ENCODE measurements around the gene MEP1B.
"Not testable (repeated sequence)": the region's sequence is repeated elsewhere in the genome, so short reads cannot be mapped to it uniquely, and the experiment has no call there.

Gene MEP1B

GRCh38 chr18:32189790-32190189 is at the start of gene MEP1B:
Gene MEP1B (plus strand): TSS chr18:32190039. CDS start chr18:32190071, 32 bp downstream.
- Histone ChIP-seq H3K27me3 (ENCODE audit: control insufficient read depth in 1 of 2, insufficient read depth in 2 of 2, low read length in 2 of 2) (no peaks in the 10 kb centered on the region), H3K9me3 (ENCODE audit: control insufficient read depth in 2 of 2, low read length in 2 of 2) (peaks cover 0 to 4% of the 10 kb centered on the region in 2 donors), H3K27ac (ENCODE audit: low read length) (no peak within 1 kb of the TSS), H3K4me3 (ENCODE audit: low read length in 2 of 2) (no peak within 1 kb of the TSS), H3K36me3 (ENCODE audit: control insufficient read depth in 2 of 2, insufficient read depth in 2 of 2, low read length in 2 of 2) (no peaks in the 10 kb centered on the region), H3K4me1 (ENCODE audit: control insufficient read depth, insufficient read depth, low read length) (no peaks in the 10 kb centered on the region), H3K9ac (ENCODE audit: low read length in 2 of 2) (no peak within 1 kb of the TSS)

GRCh38 chr18:32148185-32148870 is 41.5 kb upstream of the MEP1B start:
- no peaks in the 10 kb centered on the region for H3K27me3 ChIP-seq (ENCODE audit: control insufficient read depth in 1 of 2, insufficient read depth in 2 of 2, low read length in 2 of 2)
- H3K36me3 ChIP-seq (ENCODE audit: control insufficient read depth in 2 of 2, insufficient read depth in 2 of 2, low read length in 2 of 2), result no peaks in the 10 kb centered on the region
- H3K4me1 ChIP-seq (ENCODE audit: control insufficient read depth, insufficient read depth, low read length), result no peaks in the 10 kb centered on the region
- no peak overlapping the region for H3K27ac ChIP-seq (ENCODE audit: low read length)
- no peak overlapping the region for H3K9ac ChIP-seq (ENCODE audit: low read length in 2 of 2)
- no peak overlapping the region for H3K4me3 ChIP-seq (ENCODE audit: low read length in 2 of 2)
- no peaks in the 10 kb centered on the region for H3K9me3 ChIP-seq (ENCODE audit: control insufficient read depth in 2 of 2, low read length in 2 of 2)

GRCh38 chr18:32152705-32153448 is 37.0 kb upstream of the MEP1B start:
- no peak overlapping the region for H3K27ac ChIP-seq (ENCODE audit: low read length)
- H3K4me1 ChIP-seq (ENCODE audit: control insufficient read depth, insufficient read depth, low read length), result no peaks in the 10 kb centered on the region
- peaks cover 0 to 3% of the 10 kb centered on the region in 2 donors for H3K27me3 ChIP-seq (ENCODE audit: control insufficient read depth in 1 of 2, insufficient read depth in 2 of 2, low read length in 2 of 2)
- H3K9ac ChIP-seq (ENCODE audit: low read length in 2 of 2), result no peak overlapping the region
- H3K4me3 ChIP-seq (ENCODE audit: low read length in 2 of 2), result no peak overlapping the region
- no peaks in the 10 kb centered on the region for H3K9me3 ChIP-seq (ENCODE audit: control insufficient read depth in 2 of 2, low read length in 2 of 2)
- no peaks in the 10 kb centered on the region for H3K36me3 ChIP-seq (ENCODE audit: control insufficient read depth in 2 of 2, insufficient read depth in 2 of 2, low read length in 2 of 2)

- Histone ChIP-seq H3K36me3 (ENCODE audit: control insufficient read depth in 2 of 2, insufficient read depth in 2 of 2, low read length in 2 of 2) (no peaks in the 10 kb centered on the region), H3K27me3 (ENCODE audit: control insufficient read depth in 1 of 2, insufficient read depth in 2 of 2, low read length in 2 of 2) (peaks cover 0 to 3% of the 10 kb centered on the region in 2 donors), H3K27ac (ENCODE audit: low read length) (no peak overlapping the region), H3K4me3 (ENCODE audit: low read length in 2 of 2) (no peak overlapping the region), H3K9ac (ENCODE audit: low read length in 2 of 2) (no peak overlapping the region), H3K4me1 (ENCODE audit: control insufficient read depth, insufficient read depth, low read length) (no peaks in the 10 kb centered on the region), H3K9me3 (ENCODE audit: control insufficient read depth in 2 of 2, low read length in 2 of 2) (no peaks in the 10 kb centered on the region)
These were observed 33.0 kb upstream of the MEP1B start for GRCh38 chr18:32156855-32157254.

- H3K4me1 ChIP-seq (ENCODE audit: control insufficient read depth, insufficient read depth, low read length), result no peaks in the 10 kb centered on the region
- H3K4me3 ChIP-seq (ENCODE audit: low read length in 2 of 2), result no peak overlapping the region
- H3K27me3 ChIP-seq (ENCODE audit: control insufficient read depth in 1 of 2, insufficient read depth in 2 of 2, low read length in 2 of 2), result peaks cover 0 to 3% of the 10 kb centered on the region in 2 donors
- no peak overlapping the region for H3K9ac ChIP-seq (ENCODE audit: low read length in 2 of 2)
- no peak overlapping the region for H3K27ac ChIP-seq (ENCODE audit: low read length)
- H3K36me3 ChIP-seq (ENCODE audit: control insufficient read depth in 2 of 2, insufficient read depth in 2 of 2, low read length in 2 of 2), result no peaks in the 10 kb centered on the region
- no peaks in the 10 kb centered on the region for H3K9me3 ChIP-seq (ENCODE audit: control insufficient read depth in 2 of 2, low read length in 2 of 2)
These were observed 32.3 kb upstream of the MEP1B start for GRCh38 chr18:32157580-32157979.

- no peak overlapping the region for H3K9ac ChIP-seq (ENCODE audit: low read length in 2 of 2)
- no peaks in the 10 kb centered on the region for H3K9me3 ChIP-seq (ENCODE audit: control insufficient read depth in 2 of 2, low read length in 2 of 2)
These were observed 31.7 kb upstream of the MEP1B start for GRCh38 chr18:32158108-32158624.

GRCh38 chr18:32158631-32159030 is 31.2 kb upstream of the MEP1B start:
- not testable (repeated sequence) for H3K36me3 ChIP-seq (ENCODE audit: control insufficient read depth in 2 of 2, insufficient read depth in 2 of 2, low read length in 2 of 2); H3K27ac ChIP-seq (ENCODE audit: low read length); H3K27me3 ChIP-seq (ENCODE audit: control insufficient read depth in 1 of 2, insufficient read depth in 2 of 2, low read length in 2 of 2); H3K9me3 ChIP-seq (ENCODE audit: control insufficient read depth in 2 of 2, low read length in 2 of 2); H3K4me1 ChIP-seq (ENCODE audit: control insufficient read depth, insufficient read depth, low read length); H3K9ac ChIP-seq (ENCODE audit: low read length in 2 of 2)
- H3K4me3 ChIP-seq (ENCODE audit: low read length in 2 of 2), result peak overlapping the region; percentile 58 to 72

More at GRCh38 chr18:32158108-32158624, 31.7 kb upstream of the MEP1B start:
- peaks cover 0 to 3% of the 10 kb centered on the region in 2 donors for H3K27me3 ChIP-seq (ENCODE audit: control insufficient read depth in 1 of 2, insufficient read depth in 2 of 2, low read length in 2 of 2)
- peak overlapping the region; percentile 58 to 72 for H3K4me3 ChIP-seq (ENCODE audit: low read length in 2 of 2)
- no peak overlapping the region for H3K27ac ChIP-seq (ENCODE audit: low read length)
- no peaks in the 10 kb centered on the region for H3K36me3 ChIP-seq (ENCODE audit: control insufficient read depth in 2 of 2, insufficient read depth in 2 of 2, low read length in 2 of 2)
- no peaks in the 10 kb centered on the region for H3K4me1 ChIP-seq (ENCODE audit: control insufficient read depth, insufficient read depth, low read length)

- Histone ChIP-seq H3K9me3 (ENCODE audit: control insufficient read depth in 2 of 2, low read length in 2 of 2) (no peaks in the 10 kb centered on the region), H3K4me3 (ENCODE audit: low read length in 2 of 2) (no peak overlapping the region), H3K36me3 (ENCODE audit: control insufficient read depth in 2 of 2, insufficient read depth in 2 of 2, low read length in 2 of 2) (no peaks in the 10 kb centered on the region), H3K27ac (ENCODE audit: low read length) (no peak overlapping the region), H3K9ac (ENCODE audit: low read length in 2 of 2) (no peak overlapping the region), H3K27me3 (ENCODE audit: control insufficient read depth in 1 of 2, insufficient read depth in 2 of 2, low read length in 2 of 2) (peaks cover 0 to 3% of the 10 kb centered on the region in 2 donors), H3K4me1 (ENCODE audit: control insufficient read depth, insufficient read depth, low read length) (no peaks in the 10 kb centered on the region)
These were observed 29.3 kb upstream of the MEP1B start for GRCh38 chr18:32160547-32160946.

- no peak overlapping the region for H3K27ac ChIP-seq (ENCODE audit: low read length)
- no peaks in the 10 kb centered on the region for H3K36me3 ChIP-seq (ENCODE audit: control insufficient read depth in 2 of 2, insufficient read depth in 2 of 2, low read length in 2 of 2)
- H3K4me1 ChIP-seq (ENCODE audit: control insufficient read depth, insufficient read depth, low read length), result no peaks in the 10 kb centered on the region
- no peaks in the 10 kb centered on the region for H3K27me3 ChIP-seq (ENCODE audit: control insufficient read depth in 1 of 2, insufficient read depth in 2 of 2, low read length in 2 of 2)
- H3K9me3 ChIP-seq (ENCODE audit: control insufficient read depth in 2 of 2, low read length in 2 of 2), result no peaks in the 10 kb centered on the region
- H3K4me3 ChIP-seq (ENCODE audit: low read length in 2 of 2), result no peak overlapping the region
- H3K9ac ChIP-seq (ENCODE audit: low read length in 2 of 2), result no peak overlapping the region
These were observed 21.7 kb upstream of the MEP1B start for GRCh38 chr18:32167980-32168730.

GRCh38 chr18:32173654-32174053 is 16.2 kb upstream of the MEP1B start:
- Histone ChIP-seq H3K9me3 (ENCODE audit: control insufficient read depth in 2 of 2, low read length in 2 of 2) (no peaks in the 10 kb centered on the region), H3K36me3 (ENCODE audit: control insufficient read depth in 2 of 2, insufficient read depth in 2 of 2, low read length in 2 of 2) (no peaks in the 10 kb centered on the region), H3K9ac (ENCODE audit: low read length in 2 of 2) (no peak overlapping the region), H3K4me1 (ENCODE audit: control insufficient read depth, insufficient read depth, low read length) (no peaks in the 10 kb centered on the region), H3K27me3 (ENCODE audit: control insufficient read depth in 1 of 2, insufficient read depth in 2 of 2, low read length in 2 of 2) (no peaks in the 10 kb centered on the region), H3K4me3 (ENCODE audit: low read length in 2 of 2) (no peak overlapping the region), H3K27ac (ENCODE audit: low read length) (no peak overlapping the region)

Measured in stomach smooth muscle (tissue), 2 donors.